ENCODE data around the gene PHTF1. TPM values are rescaled to one million over a fixed set of nuclear protein-coding genes. Genes with fewer than 3 reads are reported as not detected.
A peak's percentile ranks its signal among the peaks of the same experiment; 100 is the strongest.

The PHTF1 gene
- total and polyA plus RNA-seq, 10 of the 15 experiments (the other 5 are each of a cell fraction or from before 2014, with no cell fraction given) = 7.8 to 37.6 (median 24.1) TPM

DNA sequence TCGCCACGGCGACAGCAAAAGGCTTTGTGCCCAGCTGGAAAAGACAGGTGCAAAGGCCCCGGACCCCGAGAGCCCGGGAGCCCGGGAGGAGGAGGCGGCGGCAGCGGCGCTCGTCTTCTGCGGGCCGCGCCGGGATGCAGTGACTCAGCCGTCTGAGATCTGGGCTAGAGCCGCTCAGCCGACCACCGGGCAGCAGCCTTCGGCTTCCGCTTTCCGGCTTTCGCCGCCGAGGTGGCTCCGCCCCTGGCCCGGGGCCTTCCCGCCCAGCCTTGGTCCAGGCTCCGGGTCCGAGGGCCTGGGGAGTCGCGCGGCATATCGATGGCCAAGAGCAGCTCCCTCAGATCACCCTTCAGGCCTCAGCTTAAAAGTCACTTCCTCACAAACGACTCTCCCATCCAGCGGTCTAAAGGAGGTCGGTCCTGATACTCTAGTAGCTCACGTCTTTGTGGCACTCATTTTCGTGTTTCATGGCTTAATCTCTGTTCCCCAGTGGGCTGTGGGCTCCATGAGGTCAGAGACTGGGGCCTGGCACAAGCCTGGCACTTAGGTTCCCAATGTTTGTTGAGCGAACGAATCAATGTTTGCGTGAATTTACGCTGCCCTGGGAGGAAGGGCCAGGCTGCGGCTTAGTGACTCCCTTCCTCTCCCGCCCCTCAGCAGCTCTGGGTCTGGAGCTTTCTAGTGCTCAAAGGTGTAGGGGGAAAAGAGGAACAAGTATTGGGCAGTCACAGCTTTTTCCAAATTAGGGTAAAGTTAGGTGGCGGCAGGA, at the start of gene PHTF1 (continued):
- TF ChIP-seq JUNB (IDR thresholded peaks at IDR 0.05) = no peak
- TF ChIP-seq, protein P1, sequence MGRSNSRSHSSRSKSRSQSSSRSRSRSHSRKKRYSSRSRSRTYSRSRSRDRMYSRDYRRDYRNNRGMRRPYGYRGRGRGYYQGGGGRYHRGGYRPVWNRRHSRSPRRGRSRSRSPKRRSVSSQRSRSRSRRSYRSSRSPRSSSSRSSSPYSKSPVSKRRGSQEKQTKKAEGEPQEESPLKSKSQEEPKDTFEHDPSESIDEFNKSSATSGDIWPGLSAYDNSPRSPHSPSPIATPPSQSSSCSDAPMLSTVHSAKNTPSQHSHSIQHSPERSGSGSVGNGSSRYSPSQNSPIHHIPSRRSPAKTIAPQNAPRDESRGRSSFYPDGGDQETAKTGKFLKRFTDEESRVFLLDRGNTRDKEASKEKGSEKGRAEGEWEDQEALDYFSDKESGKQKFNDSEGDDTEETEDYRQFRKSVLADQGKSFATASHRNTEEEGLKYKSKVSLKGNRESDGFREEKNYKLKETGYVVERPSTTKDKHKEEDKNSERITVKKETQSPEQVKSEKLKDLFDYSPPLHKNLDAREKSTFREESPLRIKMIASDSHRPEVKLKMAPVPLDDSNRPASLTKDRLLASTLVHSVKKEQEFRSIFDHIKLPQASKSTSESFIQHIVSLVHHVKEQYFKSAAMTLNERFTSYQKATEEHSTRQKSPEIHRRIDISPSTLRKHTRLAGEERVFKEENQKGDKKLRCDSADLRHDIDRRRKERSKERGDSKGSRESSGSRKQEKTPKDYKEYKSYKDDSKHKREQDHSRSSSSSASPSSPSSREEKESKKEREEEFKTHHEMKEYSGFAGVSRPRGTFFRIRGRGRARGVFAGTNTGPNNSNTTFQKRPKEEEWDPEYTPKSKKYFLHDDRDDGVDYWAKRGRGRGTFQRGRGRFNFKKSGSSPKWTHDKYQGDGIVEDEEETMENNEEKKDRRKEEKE (IDR thresholded peaks at IDR 0.05) = no peak
- TF ChIP-seq HSF1 (IDR thresholded peaks at IDR 0.05; ENCODE audit: low read depth, low read length) = no peak
- no peak for TF ChIP-seq FOS (IDR thresholded peaks at IDR 0.05; ENCODE audit: borderline replicate concordance, extremely low read depth, insufficient read length)
- TF ChIP-seq, protein P2, sequence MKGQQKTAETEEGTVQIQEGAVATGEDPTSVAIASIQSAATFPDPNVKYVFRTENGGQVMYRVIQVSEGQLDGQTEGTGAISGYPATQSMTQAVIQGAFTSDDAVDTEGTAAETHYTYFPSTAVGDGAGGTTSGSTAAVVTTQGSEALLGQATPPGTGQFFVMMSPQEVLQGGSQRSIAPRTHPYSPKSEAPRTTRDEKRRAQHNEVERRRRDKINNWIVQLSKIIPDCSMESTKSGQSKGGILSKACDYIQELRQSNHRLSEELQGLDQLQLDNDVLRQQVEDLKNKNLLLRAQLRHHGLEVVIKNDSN (IDR thresholded peaks at IDR 0.05; ENCODE audit: borderline replicate concordance, extremely low read length, insufficient read depth, low read depth, low read length) = no peak
- TF ChIP-seq SMAD1 (IDR thresholded peaks at IDR 0.05; ENCODE audit: low read depth, partially characterized antibody) = peak; percentile 25
- no peak for TF ChIP-seq NFYB (IDR thresholded peaks at IDR 0.05; ENCODE audit: insufficient read depth, low read depth, low read length)
- TF ChIP-seq TBL1XR1 (IDR thresholded peaks at IDR 0.05; ENCODE audit: low read depth, low read length) = no peak
- peak; percentile 56; the same call in 1 of the 2 replicates for TF ChIP-seq RELB (IDR thresholded peaks at IDR 0.05; ENCODE audit: low read depth)
- no peak for TF ChIP-seq SP1 (IDR thresholded peaks at IDR 0.05; ENCODE audit: low read depth, low read length)
- no peak for TF ChIP-seq ZNF384 (IDR thresholded peaks at IDR 0.05; ENCODE audit: borderline replicate concordance, low read depth, low read length)
- TF ChIP-seq NR2C2 (IDR thresholded peaks at IDR 0.05; ENCODE audit: borderline replicate concordance, control insufficient read depth, insufficient read length, low read depth) = no peak
- TF ChIP-seq USF2 (IDR thresholded peaks at IDR 0.05; ENCODE audit: borderline replicate concordance, low read depth, low read length) = no peak
- TF ChIP-seq ETV6 (conservative IDR thresholded peaks at IDR 0.05 in 1 of 2, IDR thresholded peaks at IDR 0.05 in 1 of 2; ENCODE audit: borderline replicate concordance in 1 of 2, low read depth in 1 of 2) = no peak
- TF ChIP-seq MXI1 (IDR thresholded peaks at IDR 0.05; ENCODE audit: low read depth, low read length) = no peak; the same call in 1 of the 2 replicates
- TF ChIP-seq BMI1 (IDR thresholded peaks at IDR 0.05; ENCODE audit: borderline replicate concordance) = no peak
- TF ChIP-seq STAT3 (IDR thresholded peaks at IDR 0.05; ENCODE audit: low read depth, low read length) = no peak
- TF ChIP-seq TARDBP (IDR thresholded peaks at IDR 0.05; ENCODE audit: borderline replicate concordance) = 0 out of 2 replicates have a peak, but pooled peaks have one; percentile 71
